Hepatocyte (in vitro differentiated cells): Measurements from ENCODE around the gene MPC2.

Source experiments
- CTCF ChIP-seq: fragments of 200-600 bp; sonication (generic); IDR thresholded peaks from 2 replicates; pipeline ENCODE4 v1.5.1; 2016; ENCODE audit warnings: antibody characterized with exemption, mild to moderate bottlenecking; ENCODE audit not compliant: poor library complexity
- EZH2 ChIP-seq: fragments of 200-600 bp; sonication (generic); IDR thresholded peaks from 2 replicates; pipeline ENCODE4 v1.6.1; 2016; ENCODE audit warnings: antibody characterized with exemption, mild to moderate bottlenecking, borderline replicate concordance
- EZH2phosphoT487 ChIP-seq: fragments of 200-600 bp; sonication (generic); IDR thresholded peaks from one replicate; pipeline ENCODE4 v1.6.1; 2018; ENCODE audit warnings: antibody characterized with exemption, mild to moderate bottlenecking, low read depth, moderate library complexity; ENCODE audit not compliant: unreplicated experiment, severe bottlenecking

- TF ChIP-seq EZH2, result no peak
- TF ChIP-seq CTCF, result no peak
- TF ChIP-seq EZH2phosphoT487, result no peak
Observed at GRCh38 chr1:167929725-167930124, 7.1 kb downstream of the MPC2 start.
